Natural killer cell (primary cell): ENCODE measurements around the gene COL8A1. TPM values are rescaled to one million over a fixed set of nuclear protein-coding genes. Genes with fewer than 3 reads are reported as not detected.

ENCODE experiments used
- ATAC-seq, 3 donors: fragments of 150-1000 bp in 2 of 3; fragments of 200-7000 bp in 1 of 3; cut with Tn5 transposase; 1 replicate in 1 of 3; 2 replicates in 2 of 3; pipeline ENCODE4 v1.10.0; 2021; ENCODE audit warnings: mild to moderate bottlenecking in 2 of 3, moderate library complexity in 2 of 3
- DNase-seq, 2 donors: peaks; one replicate each; pipeline versions ENCODE4 v3.0.0 to v3.0.0-alpha.2; 2013 to 2021; ENCODE audit warnings: mixed read lengths in 1 of 2
- H3K27ac ChIP-seq: one replicate; pipeline ENCODE4 v1.5.1; 2013; ENCODE audit warnings: mild to moderate bottlenecking, low read length
- H3K27me3 ChIP-seq: one replicate; pipeline ENCODE4 v1.6.1; 2013; ENCODE audit warnings: low read length; ENCODE audit not compliant: control insufficient read depth, insufficient read depth
- H3K36me3 ChIP-seq: one replicate; pipeline ENCODE4 v1.6.1; 2013; ENCODE audit warnings: low read length; ENCODE audit not compliant: control insufficient read depth, insufficient read depth
- H3K4me1 ChIP-seq: one replicate; pipeline ENCODE4 v1.6.1; 2013; ENCODE audit warnings: low read length; ENCODE audit not compliant: control insufficient read depth, insufficient read depth
- H3K4me3 ChIP-seq: one replicate; pipeline ENCODE4 v1.5.1; 2013; ENCODE audit warnings: low read length
- H3K9me3 ChIP-seq: one replicate; pipeline ENCODE4 v1.6.1; 2013; ENCODE audit warnings: low read length; ENCODE audit not compliant: control insufficient read depth, insufficient read depth
- H3K27ac Mint-ChIP-seq, 2 donors: one replicate each; pipeline ENCODE4 v1.8.0; 2022; ENCODE audit warnings: mild to moderate bottlenecking in 2 of 2, mixed read lengths in 2 of 2, moderate library complexity in 1 of 2
- H3K27me3 Mint-ChIP-seq, 2 donors: one replicate each; pipeline ENCODE4 v1.8.0; 2022; ENCODE audit warnings: low read depth in 2 of 2, mixed read lengths in 2 of 2
- H3K36me3 Mint-ChIP-seq: one replicate; pipeline ENCODE4 v1.8.0; 2022; ENCODE audit warnings: mixed read lengths
- H3K4me1 Mint-ChIP-seq, 2 donors: one replicate each; pipeline ENCODE4 v1.8.0; 2022; ENCODE audit warnings: mixed read lengths in 2 of 2
- H3K4me3 Mint-ChIP-seq: one replicate; pipeline ENCODE4 v1.8.0; 2022; ENCODE audit warnings: mild to moderate bottlenecking, moderate library complexity, mixed read lengths
- H3K9me3 Mint-ChIP-seq, 2 donors: one replicate each; pipeline ENCODE4 v1.8.0; 2022; ENCODE audit warnings: mixed read lengths in 2 of 2
- CTCF ChIP-seq: fragments of 200-600 bp; IDR thresholded peaks from one replicate; pipeline ENCODE4 v1.8.0; 2022; ENCODE audit warnings: antibody characterized with exemption
- WGBS: methylation state at CpG from one replicate; pipeline ENCODE4 v1.1.7; 2013; ENCODE audit warnings: missing lambda C conversion rate; ENCODE audit not compliant: insufficient coverage; 5-methylcytosine and 5-hydroxymethylcytosine counted together
- intact Hi-C: fragments of 100-400 bp; cut with micrococcal nuclease; formaldehyde crosslinking; loops from one replicate; pipeline ENCODE4 v1.14.2; 2022
- total RNA-seq, 4 donors: library from RNA; stranded (reverse); fragments of 120-200 nt in 1 of 4; gene quantifications; one replicate each; pipeline versions ENCODE4 v1.2.3 to v1.2.4, GENCODE V29; 2013 to 2022

The COL8A1 gene
- total RNA-seq, 3 donors from 2014 or later (not counting 1 experiment from before 2014, with no cell fraction given) = 0.12 to 0.23 TPM; not detected in 1

- intact Hi-C loops = no loop called here
- no peaks in the 10 kb centered on the region for H3K36me3 Mint-ChIP-seq
- H3K27ac Mint-ChIP-seq = no peak overlapping the region
- no peaks in the 10 kb centered on the region for H3K9me3 ChIP-seq
- ATAC-seq (no peak), DNase-seq (no peak)
- WGBS = 92% methylated on average over 2 of the region's 2 CpGs
- no peaks in the 10 kb centered on the region for H3K9me3 Mint-ChIP-seq
- H3K36me3 ChIP-seq = no peaks in the 10 kb centered on the region
- H3K4me3 Mint-ChIP-seq = no peak overlapping the region
- no peak overlapping the region for H3K27ac ChIP-seq
- H3K4me1 ChIP-seq = no peaks in the 10 kb centered on the region
- no peaks in the 10 kb centered on the region for H3K4me1 Mint-ChIP-seq
- H3K27me3 ChIP-seq = no peaks in the 10 kb centered on the region
- no peak overlapping the region for H3K4me3 ChIP-seq
- no peak for TF ChIP-seq CTCF
- H3K27me3 Mint-ChIP-seq = no peaks in the 10 kb centered on the region
Observed at GRCh38 chr3:99845999-99846398, 207.6 kb downstream of the COL8A1 start.

GRCh38 chr3:99846477-99847160, 208.2 kb downstream of the COL8A1 start:
- Mint-ChIP-seq H3K4me3 (no peak overlapping the region), H3K27me3 (no peaks in the 10 kb centered on the region), H3K36me3 (no peaks in the 10 kb centered on the region), H3K9me3 (no peaks in the 10 kb centered on the region), H3K4me1 (no peaks in the 10 kb centered on the region), H3K27ac (no peak overlapping the region)
- Histone ChIP-seq H3K36me3 (no peaks in the 10 kb centered on the region), H3K27me3 (no peaks in the 10 kb centered on the region), H3K27ac (no peak overlapping the region), H3K9me3 (no peaks in the 10 kb centered on the region), H3K4me1 (no peaks in the 10 kb centered on the region), H3K4me3 (no peak overlapping the region)
- no peak for ATAC-seq
- 90% methylated on average over 5 of the region's 6 CpGs for WGBS
- no peak for DNase-seq
- intact Hi-C loops = no loop called here
- no peak for TF ChIP-seq CTCF

GRCh38 chr3:99848433-99848832, 210.0 kb downstream of the COL8A1 start:
- no peak overlapping the region for H3K27ac ChIP-seq
- no peak for TF ChIP-seq CTCF
- intact Hi-C loops = no loop called here
- no peaks in the 10 kb centered on the region for H3K9me3 ChIP-seq
- H3K4me3 ChIP-seq = no peak overlapping the region
- H3K36me3 ChIP-seq = no peaks in the 10 kb centered on the region
- H3K4me3 Mint-ChIP-seq = no peak overlapping the region
- ATAC-seq = no peak
- no peaks in the 10 kb centered on the region for H3K27me3 ChIP-seq
- no peaks in the 10 kb centered on the region for H3K36me3 Mint-ChIP-seq
- no peaks in the 10 kb centered on the region for H3K4me1 Mint-ChIP-seq
- no peak overlapping the region for H3K27ac Mint-ChIP-seq
- no peaks in the 10 kb centered on the region for H3K4me1 ChIP-seq
- no peaks in the 10 kb centered on the region for H3K27me3 Mint-ChIP-seq
- DNase-seq = no peak
- WGBS = 89% methylated on average over 6 of the region's 6 CpGs
- no peaks in the 10 kb centered on the region for H3K9me3 Mint-ChIP-seq

Other genes starting within 250 kb of the COL8A1 start
- 10 to 100 TPM in 1 of 3 donors, 1 to 10 TPM in 2; 7.8 to 12.7 (median 9.2) TPM for gene CMSS1, start 179.3 kb downstream of the COL8A1 start, total RNA-seq